Measurements from ENCODE around the gene NCBP2. TPM values are rescaled to one million over a fixed set of nuclear protein-coding genes. Genes with fewer than 3 reads are reported as not detected.

NCBP2 gene
- 53.2 and 62.5 TPM in 2 replicates for total RNA-seq

GRCh38 chr3:196942226-196942914, at the start of gene NCBP2:
Gene NCBP2 (minus strand): TSS chr3:196942528. CDS start chr3:196942503, 25 bp downstream.

GRCh38 chr3:196968233-196969133, 26.2 kb upstream of the NCBP2 start, which contains the start of gene PIGZ:
Gene PIGZ (minus strand): TSS chr3:196968833. CDS start chr3:196952031, 16,802 bp downstream.

Other genes starting within 250 kb of the NCBP2 start
- gene CEP19, start 230.3 kb downstream of the NCBP2 start, total RNA-seq, result 3.5 and 4.6 TPM in 2 replicates
- 36.8 and 39.2 TPM in 2 replicates for gene PIGX, start 230.2 kb downstream of the NCBP2 start, total RNA-seq
- gene PAK2, start 202.7 kb downstream of the NCBP2 start, total RNA-seq, result 38.0 and 40.1 TPM in 2 replicates
- gene SENP5, start 74.6 kb downstream of the NCBP2 start, total RNA-seq, result 40.6 and 44.5 TPM in 2 replicates
- 5.2 and 5.6 TPM in 2 replicates for gene PIGZ, start 26.3 kb upstream of the NCBP2 start, total RNA-seq
- 53.1 and 54.0 TPM in 2 replicates for gene MELTF, start 87.3 kb upstream of the NCBP2 start, total RNA-seq

All from articular chondrocyte of knee joint (primary cell).